Testis (tissue), 2 donors: ENCODE results near the gene RPUSD3.

Experiments used
- CTCF ChIP-seq, 3 experiments: fragments of 450-650 bp in 2 of 3; fragments of 200-600 bp in 1 of 3; sonication (generic) in 1 of 3; IDR thresholded peaks; one replicate each; pipeline ENCODE4 v1.5.1; 2016 to 2019; ENCODE audit warnings: antibody characterized with exemption in 3 of 3, mild to moderate bottlenecking in 2 of 3, moderate library complexity in 1 of 3
- POLR2A ChIP-seq: fragments of 450-650 bp; IDR thresholded peaks from one replicate; pipeline ENCODE4 v1.6.1; 2017; ENCODE audit warnings: antibody characterized with exemption, mild to moderate bottlenecking, moderate library complexity

GRCh38 chr3:9793161-9793781 lies 50.5 kb downstream of the RPUSD3 start:
- TF ChIP-seq CTCF (IDR thresholded peaks at IDR 0.05) (no peak), POLR2A (no peak)
